GM12878 (cell line): Measurements from ENCODE around the gene ZNRF3. TPM values are rescaled to one million over a fixed set of nuclear protein-coding genes. Genes with fewer than 3 reads are reported as not detected.
A peak's percentile ranks its signal among the peaks of the same experiment; 100 is the strongest.
"Not testable (repeated sequence)": the region's sequence is repeated elsewhere in the genome, so short reads cannot be mapped to it uniquely, and the experiment has no call there.

Experiments
- ATAC-seq: fragments of 200-7000 bp; cut with Tn5 transposase; 3 replicates; pipeline ENCODE4 v1.9.1; 2020; ENCODE audit warnings: mild to moderate bottlenecking, moderate library complexity
- BruUV-seq: library from RNA; stranded (reverse); fragments of 400-500 nt; replicated peaks from 2 replicates; lab custom pipeline; 2021; lab: Mats Ljungman, UMichigan
- CTCF ChIA-PET: fragments of 300-600 bp; sonication (Branson Sonifier 250); formaldehyde crosslinking; extraction: SDS; loops from one replicate; lab custom pipeline; 2021; ENCODE audit warnings: inconsistent platforms; lab: Yijun Ruan, JAX
- POLR2A ChIA-PET: fragments of 350-600 bp; formaldehyde crosslinking; extraction: SDS; loops from one replicate; lab custom pipeline; 2021; ENCODE audit warnings: inconsistent platforms; lab: Charles Lee
- RAD21 ChIA-PET: fragments of 300-600 bp; sonication (Branson Sonifier 250); formaldehyde crosslinking; loops from one replicate; lab custom pipeline; 2023; ENCODE audit warnings: antibody characterized with exemption; ENCODE audit not compliant: unreplicated experiment; lab: Charles Lee
- SMC1A ChIA-PET: fragments of 300-600 bp; sonication (Branson Sonifier 250); formaldehyde crosslinking; loops from one replicate; lab custom pipeline; 2023; ENCODE audit not compliant: unreplicated experiment, uncharacterized antibody; lab: Charles Lee
- DNase-seq: peaks from one replicate; pipeline ENCODE4 v3.0.0-alpha.2; 2011; ENCODE audit warnings: low read depth, low spot score
- FAIRE-seq: peaks from 3 replicates; lab custom pipeline; 2011; peaks lifted over from hg19 to GRCh38; lab: Jason Lieb, UNC
- H2AFZ ChIP-seq: 2 replicates; pipeline ENCODE4 v1.6.0; 2011; ENCODE audit warnings: low read depth, low read length, control low read depth; ENCODE audit not compliant: control insufficient read depth
- H3K27ac ChIP-seq: 2 replicates; pipeline ENCODE4 v1.5.1; 2011; ENCODE audit warnings: control low read depth; ENCODE audit not compliant: control insufficient read depth, insufficient read depth
- H3K27me3 ChIP-seq, 2 experiments: replicated peaks in 1 of 2; 2 replicates each; pipeline versions ENCODE4 v1.6.0 to v1.6.1; 2011; ENCODE audit warnings: low read length in 1 of 2; ENCODE audit not compliant: control insufficient read depth in 2 of 2, insufficient read depth in 2 of 2
- H3K36me3 ChIP-seq, 2 experiments: 2 replicates each; pipeline ENCODE4 v1.5.1; 2011; ENCODE audit warnings: low read length in 1 of 2; ENCODE audit not compliant: control insufficient read depth in 2 of 2, insufficient read depth in 2 of 2
- H3K4me1 ChIP-seq: 2 replicates; pipeline ENCODE4 v1.6.1; 2011; ENCODE audit warnings: mild to moderate bottlenecking, low read length, moderate library complexity, mixed read lengths; ENCODE audit not compliant: control insufficient read depth, insufficient read depth
- H3K4me2 ChIP-seq: 2 replicates; pipeline ENCODE4 v1.6.0; 2011; ENCODE audit warnings: control low read depth; ENCODE audit not compliant: control insufficient read depth, insufficient read depth
- H3K4me3 ChIP-seq: fragments of 200-600 bp; sonication (generic); 2 replicates; pipeline ENCODE4 v1.5.1; 2016
- H3K79me2 ChIP-seq: 2 replicates; pipeline ENCODE4 v1.6.0; 2011; ENCODE audit warnings: low read length; ENCODE audit not compliant: control insufficient read depth, insufficient read depth
- H3K9ac ChIP-seq: 2 replicates; pipeline ENCODE4 v1.8.0; 2011; ENCODE audit warnings: low read length, control low read depth, mixed read lengths; ENCODE audit not compliant: control insufficient read depth, insufficient read depth
- H3K9me3 ChIP-seq: replicated peaks from 3 replicates; pipeline ENCODE4 v1.5.1; 2011; ENCODE audit warnings: mild to moderate bottlenecking, low read length; ENCODE audit not compliant: control insufficient read depth, insufficient read depth
- H4K20me1 ChIP-seq: 2 replicates; pipeline ENCODE4 v1.6.0; 2011; ENCODE audit not compliant: control insufficient read depth, insufficient read depth
- CBX5 ChIP-seq: sonication (generic); IDR thresholded peaks from 2 replicates; pipeline ENCODE4 v1.6.1; 2016; ENCODE audit warnings: low read depth, moderate library complexity, mild to moderate bottlenecking, inconsistent platforms
- CHD2 ChIP-seq: IDR thresholded peaks from 2 replicates; pipeline ENCODE4 v1.6.1; 2011; ENCODE audit warnings: low read depth, low read length, improper control_type of control experiment, borderline replicate concordance
- E2F8 ChIP-seq: fragments of 450-650 bp; IDR thresholded peaks from 2 replicates; pipeline ENCODE4 v1.6.1; 2018; ENCODE audit warnings: mild to moderate bottlenecking, low read depth, moderate library complexity; ENCODE audit not compliant: partially characterized antibody
- HDGF ChIP-seq: fragments of 450-650 bp; IDR thresholded peaks from 2 replicates; pipeline ENCODE4 v1.6.1; 2016; ENCODE audit warnings: antibody characterized with exemption
- IRF4 ChIP-seq: IDR thresholded peaks from 2 replicates; pipeline ENCODE4 v1.6.1; 2011; ENCODE audit warnings: low read depth, low read length
- JUNB ChIP-seq: IDR thresholded peaks from 2 replicates; pipeline ENCODE4 v1.6.1; 2016; ENCODE audit warnings: antibody characterized with exemption, mild to moderate bottlenecking
- KDM1A ChIP-seq: fragments of 200-600 bp; sonication (generic); IDR thresholded peaks from 2 replicates; pipeline ENCODE4 v1.6.1; 2016; ENCODE audit warnings: borderline replicate concordance
- MLLT1 ChIP-seq: fragments of 450-650 bp; IDR thresholded peaks from 2 replicates; pipeline ENCODE4 v1.6.1; 2016; ENCODE audit warnings: mild to moderate bottlenecking
- MTA2 ChIP-seq: fragments of 450-650 bp; IDR thresholded peaks from 2 replicates; pipeline ENCODE4 v1.6.1; 2016; ENCODE audit warnings: low read depth, mild to moderate bottlenecking, moderate library complexity
- SMARCA5 ChIP-seq: fragments of 450-650 bp; IDR thresholded peaks from 2 replicates; pipeline ENCODE4 v1.6.1; 2017; ENCODE audit warnings: mild to moderate bottlenecking
- SP1 ChIP-seq: IDR thresholded peaks from one replicate; pipeline ENCODE4 v1.6.1; 2011; ENCODE audit warnings: low read depth, low read length
- STAT3 ChIP-seq: IDR thresholded peaks from 2 replicates; pipeline ENCODE4 v1.6.1; 2011; ENCODE audit warnings: low read depth, low read length, improper control_type of control experiment
- TARDBP ChIP-seq: IDR thresholded peaks from 2 replicates; pipeline ENCODE4 v1.6.1; 2016; ENCODE audit warnings: borderline replicate concordance
- WGBS: methylation state at CpG from one replicate; pipeline ENCODE4 v1.1.6; 2016; ENCODE audit warnings: low lambda C conversion rate; ENCODE audit not compliant: insufficient replicate concordance, insufficient coverage; ENCODE audit errors: missing lambda C conversion rate; 5-methylcytosine and 5-hydroxymethylcytosine counted together
- in situ Hi-C: fragments of 300-500 bp; cut with MboI; formaldehyde crosslinking; loops from 9 replicates; pipeline ENCODE4 v1.14.3; 2018; ENCODE audit warnings: mixed read lengths
- intact Hi-C: fragments of 100-400 bp; cut with micrococcal nuclease; formaldehyde crosslinking; loops from one replicate; pipeline ENCODE4 v1.14.2; 2022; ENCODE audit not compliant: unreplicated experiment
- polyA plus RNA-seq, 11 experiments: library from polyadenylated mRNA; depleted of rRNA in 4 of 11; unstranded in 6 of 11; stranded (reverse) in 5 of 11; fragments of >200 nt; fragmentation: Nextera tagmentation in 4 of 11; fragmentation: Illumina TruSeq in 1 of 11; extraction: Ambion mirVana in 4 of 11; extraction: Trizol in 1 of 11; gene quantifications; 1 replicate in 1 of 11; 2 replicates in 10 of 11; pipeline versions ENCODE4 v1.2.1 to v1.2.3, GENCODE V29; 2011 to 2016; ENCODE audit warnings: inconsistent platforms in 2 of 11, missing spikeins in 2 of 11, low read depth in 1 of 11
- total RNA-seq, 4 experiments: library from RNA; depleted of rRNA in 3 of 4; stranded (reverse); fragments of >200 nt in 3 of 4; fragmentation: Illumina TruSeq in 1 of 4; extraction: Trizol in 1 of 4; gene quantifications; 2 replicates each; pipeline versions ENCODE4 v1.2.1 to v1.2.3, GENCODE V29; 2013 to 2021

The ZNRF3 gene
- total and polyA plus RNA-seq, 10 of the 15 experiments (the other 5 are each of a cell fraction or from before 2014, with no cell fraction given) = 0.05 to 2.4 (median 0.46) TPM

- peak; percentile 74 for TF ChIP-seq MLLT1
- TF ChIP-seq HDGF = peak; percentile 34; the same call in 1 of the 2 replicates
- 67% methylated on average over 10 of the region's 10 CpGs for WGBS
- FAIRE-seq, H3K27ac ChIP-seq, H3K36me3 ChIP-seq, H3K9me3 ChIP-seq, H3K9ac ChIP-seq, ATAC-seq, BruUV-seq, H4K20me1 ChIP-seq, DNase-seq, H3K27me3 ChIP-seq, H3K4me3 ChIP-seq, H3K79me2 ChIP-seq, in situ Hi-C loops, H2AFZ ChIP-seq: not testable (repeated sequence)
- H3K4me1 ChIP-seq = peaks cover 23% of the 10 kb centered on the region
- ChIA-PET RAD21 (interaction anchor here (0.9 to 9.2 kb wide), 9 partner anchors 11 to 129 kb away, joined by 3 to 84 read pairs (median 4); partner anchors contain the start of gene ZNRF3), POLR2A (interaction anchor here (0.5 to 1.8 kb wide), 5 partner anchors 10 to 300 kb away, joined by 3 to 12 read pairs (median 3); no protein-coding TSS in a partner anchor), SMC1A (interaction anchor here (0.6 to 6.7 kb wide), 20 partner anchors 8 to 250 kb away, joined by 3 to 117 read pairs (median 5); partner anchors contain the start of gene ZNRF3), CTCF (interaction anchor here (0.7 to 7.2 kb wide), 8 partner anchors 10 to 132 kb away, joined by 3 to 78 read pairs (median 4); no protein-coding TSS in a partner anchor)
- peak overlapping the region; percentile 50 for H3K4me2 ChIP-seq
- intact Hi-C loops = loop anchor here (5.0 kb wide), 4 partner anchors 52 to 258 kb away; no protein-coding TSS in a partner anchor
Observed at GRCh38 chr22:28908810-28909209, 25.4 kb downstream of the ZNRF3 start.

GRCh38 chr22:28909375-28909774, 26.0 kb downstream of the ZNRF3 start:
- under 1% methylated on average over 5 of the region's 5 CpGs for WGBS
- Histone ChIP-seq H3K4me3 (no peak overlapping the region), H2AFZ (no peak overlapping the region), H3K27ac (no peak overlapping the region), H3K27me3 (no peaks in the 10 kb centered on the region; a peak in 1 of 4 replicates), H3K79me2 (no peaks in the 10 kb centered on the region), H3K36me3 (no peaks in the 10 kb centered on the region), H3K4me2 (peak overlapping the region; percentile 50), H4K20me1 (no peaks in the 10 kb centered on the region), H3K4me1 (peaks cover 23% of the 10 kb centered on the region), H3K9ac (no peak overlapping the region), H3K9me3 (no peaks in the 10 kb centered on the region; the same call in 2 of the 3 replicates)
- intact Hi-C loops (loop anchor here (5.0 kb wide), 4 partner anchors 52 to 258 kb away; no protein-coding TSS in a partner anchor), in situ Hi-C loops (no loop called here)
- DNase-seq (peak; percentile 57), ATAC-seq (peak; percentile 54), FAIRE-seq (no peak)
- no TSS peak for BruUV-seq
- CTCF ChIA-PET = interaction anchor here (0.7 to 7.2 kb wide), 7 partner anchors 9 to 132 kb away, joined by 3 to 78 read pairs (median 4); no protein-coding TSS in a partner anchor
- SMC1A ChIA-PET = interaction anchor here (0.6 to 6.7 kb wide), 20 partner anchors 8 to 249 kb away, joined by 3 to 117 read pairs (median 4); partner anchors contain the start of gene ZNRF3
- RAD21 ChIA-PET = interaction anchor here (0.9 to 9.2 kb wide), 9 partner anchors 10 to 129 kb away, joined by 3 to 84 read pairs (median 4); partner anchors contain the start of gene ZNRF3
- POLR2A ChIA-PET = interaction anchor here (0.5 to 1.8 kb wide), 4 partner anchors 9 to 300 kb away, joined by 3 to 12 read pairs (median 4); no protein-coding TSS in a partner anchor
- no peak for TF ChIP-seq KDM1A
- no peak for TF ChIP-seq TARDBP
- peak; percentile 38; the same call in 1 of the 2 replicates for TF ChIP-seq MTA2
- peak; percentile 87; the same call in 1 of the 2 replicates for TF ChIP-seq SMARCA5
- TF ChIP-seq JUNB = peak; percentile 86
- TF ChIP-seq SP1 = peak; percentile 21
- peak; percentile 85 for TF ChIP-seq IRF4
- TF ChIP-seq CHD2 = 0 out of 2 replicates have a peak, but pooled peaks have one; percentile 34
- TF ChIP-seq CBX5 = no peak
- peak; percentile 33 for TF ChIP-seq E2F8
- no peak for TF ChIP-seq STAT3
